Effector memory CD4-positive, alpha-beta T cell (primary cell): ENCODE data around the gene CREB5.

ENCODE experiments used
- DNase-seq, 3 donors: peaks; one replicate each; pipeline ENCODE4 v3.0.0-alpha.2; 2020
- H3K27ac ChIP-seq: 2 replicates; pipeline ENCODE4 v1.7.0; 2013; ENCODE audit warnings: mild to moderate bottlenecking, low read length, moderate library complexity; ENCODE audit not compliant: insufficient read depth, poor library complexity, severe bottlenecking
- H3K27me3 ChIP-seq: replicated peaks from 2 replicates; pipeline ENCODE4 v1.7.0; 2013; ENCODE audit warnings: mild to moderate bottlenecking, low read length; ENCODE audit not compliant: insufficient read depth, control insufficient read depth, poor library complexity, severe bottlenecking
- H3K36me3 ChIP-seq: 2 replicates; pipeline ENCODE4 v1.7.0; 2013; ENCODE audit warnings: mild to moderate bottlenecking, low read length, moderate library complexity; ENCODE audit not compliant: control insufficient read depth, insufficient read depth
- H3K4me1 ChIP-seq: 2 replicates; pipeline ENCODE4 v1.7.0; 2013; ENCODE audit warnings: low read length, mild to moderate bottlenecking; ENCODE audit not compliant: control insufficient read depth, insufficient read depth, poor library complexity, severe bottlenecking
- H3K4me3 ChIP-seq: 2 replicates; pipeline ENCODE4 v1.7.0; 2013; ENCODE audit warnings: low read length, low read depth, mild to moderate bottlenecking; ENCODE audit not compliant: insufficient read depth, poor library complexity, severe bottlenecking
- H3K9me3 ChIP-seq: 2 replicates; pipeline ENCODE4 v1.7.0; 2013; ENCODE audit warnings: mild to moderate bottlenecking, low read length, moderate library complexity; ENCODE audit not compliant: control insufficient read depth

Gene CREB5

DNA sequence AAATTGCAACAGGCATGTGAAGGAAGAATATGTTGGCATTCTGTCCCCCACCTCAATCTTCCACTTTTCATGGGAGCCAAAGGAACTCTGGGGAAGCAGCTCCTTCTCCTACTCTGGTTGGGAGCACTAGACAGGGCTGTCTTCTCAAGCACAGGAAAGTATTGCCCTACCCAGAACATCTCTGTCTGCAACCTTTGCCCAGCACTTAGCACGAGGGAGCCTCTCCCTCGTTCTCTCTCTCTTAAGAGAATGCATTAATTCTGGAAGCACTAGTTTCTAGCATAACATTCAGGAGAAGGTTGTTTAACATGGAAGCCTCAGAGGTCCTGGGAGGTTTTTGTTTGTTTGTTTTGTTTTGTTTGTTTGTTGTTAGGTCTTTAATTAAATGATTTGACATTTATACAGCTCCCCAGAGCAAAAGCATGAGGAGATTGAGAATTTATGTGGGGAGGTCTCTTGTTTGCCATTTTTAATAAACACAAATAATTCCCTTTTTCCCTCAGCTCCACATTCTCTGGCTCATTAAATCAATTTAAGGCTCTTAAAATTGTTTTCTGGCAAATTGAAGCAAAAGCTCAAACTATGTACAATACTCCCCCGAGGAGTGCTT is 305.2 kb downstream of the CREB5 start:
- DNase-seq = no peak
- no peaks in the 10 kb centered on the region for H3K9me3 ChIP-seq
- no peaks in the 10 kb centered on the region for H3K4me1 ChIP-seq

GRCh38 chr7:28718055-28718481 is 305.8 kb downstream of the CREB5 start:
- Histone ChIP-seq H3K27ac (no peak overlapping the region), H3K4me3 (no peak overlapping the region), H3K36me3 (no peaks in the 10 kb centered on the region), H3K9me3 (no peaks in the 10 kb centered on the region), H3K4me1 (no peaks in the 10 kb centered on the region), H3K27me3 (no peaks in the 10 kb centered on the region)
- DNase-seq = no peak

More for the DNA sequence above, 305.2 kb downstream of the CREB5 start:
- no peaks in the 10 kb centered on the region for H3K27me3 ChIP-seq
- no peaks in the 10 kb centered on the region for H3K36me3 ChIP-seq
- H3K4me3 ChIP-seq = no peak overlapping the region
- no peak overlapping the region for H3K27ac ChIP-seq

DNA sequence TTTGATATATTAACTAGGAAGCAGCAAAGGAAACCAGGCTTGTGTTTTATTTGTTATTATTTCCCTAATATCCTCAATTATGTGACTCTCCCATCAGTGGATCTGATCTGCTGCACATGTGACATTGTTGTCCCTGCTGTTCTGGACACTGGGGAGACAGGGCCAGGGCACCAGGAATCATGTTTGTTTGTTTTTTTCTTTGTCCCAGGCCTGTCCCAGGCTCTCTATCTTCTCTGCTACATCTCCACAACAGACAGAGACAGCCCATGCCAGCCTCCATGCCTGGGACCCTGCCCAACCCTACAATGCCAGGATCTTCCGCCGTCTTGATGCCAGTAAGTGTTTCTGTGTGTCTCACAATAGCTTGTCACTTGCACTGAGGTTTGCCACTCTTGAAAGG is 306.2 kb downstream of the CREB5 start:
- no peaks in the 10 kb centered on the region for H3K36me3 ChIP-seq
- no peak overlapping the region for H3K4me3 ChIP-seq
- H3K9me3 ChIP-seq = no peaks in the 10 kb centered on the region
- H3K27me3 ChIP-seq = no peaks in the 10 kb centered on the region
- H3K4me1 ChIP-seq = no peaks in the 10 kb centered on the region
- DNase-seq = no peak
- no peak overlapping the region for H3K27ac ChIP-seq

- Histone ChIP-seq H3K4me3 (no peak overlapping the region), H3K9me3 (no peaks in the 10 kb centered on the region), H3K27ac (no peak overlapping the region), H3K4me1 (no peaks in the 10 kb centered on the region), H3K36me3 (no peaks in the 10 kb centered on the region), H3K27me3 (no peaks in the 10 kb centered on the region)
- no peak for DNase-seq
These were observed 310.4 kb downstream of the CREB5 start for GRCh38 chr7:28722684-28723083.

GRCh38 chr7:28723336-28723735 is 311.0 kb downstream of the CREB5 start:
- Histone ChIP-seq H3K27me3 (no peaks in the 10 kb centered on the region), H3K4me3 (no peak overlapping the region), H3K9me3 (no peaks in the 10 kb centered on the region), H3K4me1 (no peaks in the 10 kb centered on the region), H3K36me3 (no peaks in the 10 kb centered on the region), H3K27ac (no peak overlapping the region)
- no peak for DNase-seq

- Histone ChIP-seq H3K27me3 (no peaks in the 10 kb centered on the region), H3K36me3 (no peaks in the 10 kb centered on the region)
- no peak for DNase-seq
These were observed 312.2 kb downstream of the CREB5 start for GRCh38 chr7:28724563-28724962.

DNA sequence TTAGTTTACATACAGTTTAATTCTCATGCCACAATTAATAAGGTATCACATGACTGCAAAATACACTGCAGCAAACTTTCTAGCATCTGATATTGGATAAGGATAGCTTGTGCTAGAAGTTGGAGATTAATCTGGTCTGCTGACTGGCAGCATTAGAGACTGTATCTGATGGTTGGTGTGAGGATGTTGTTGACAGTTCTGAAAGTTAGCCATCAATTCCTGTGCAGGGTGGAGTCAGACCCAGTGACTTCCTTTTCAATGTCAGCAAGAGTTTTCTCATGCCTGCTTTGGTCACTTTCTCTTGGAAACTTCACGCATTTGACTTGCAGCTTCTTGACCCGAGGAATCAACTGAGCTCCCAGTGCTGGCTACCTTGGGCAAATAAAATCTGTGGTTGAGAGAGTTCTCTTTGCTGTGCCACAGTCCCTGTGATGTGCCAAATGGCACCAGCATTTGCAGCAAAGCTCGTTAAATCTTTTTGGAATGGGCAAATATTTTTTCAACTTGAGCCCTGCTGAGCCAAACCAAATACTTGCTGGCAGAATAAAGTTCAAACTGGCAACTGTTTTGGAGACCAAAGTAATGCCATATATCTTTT is 312.8 kb downstream of the CREB5 start:
- H3K36me3 ChIP-seq = no peaks in the 10 kb centered on the region
- no peaks in the 10 kb centered on the region for H3K9me3 ChIP-seq
- no peak for DNase-seq
- H3K27me3 ChIP-seq = no peaks in the 10 kb centered on the region
- H3K27ac ChIP-seq = no peak overlapping the region
- no peaks in the 10 kb centered on the region for H3K4me1 ChIP-seq
- H3K4me3 ChIP-seq = no peak overlapping the region

More at GRCh38 chr7:28724563-28724962, 312.2 kb downstream of the CREB5 start:
- Histone ChIP-seq H3K4me1 (no peaks in the 10 kb centered on the region), H3K27ac (no peak overlapping the region), H3K9me3 (no peaks in the 10 kb centered on the region), H3K4me3 (no peak overlapping the region)

GRCh38 chr7:28725911-28726310 is 313.6 kb downstream of the CREB5 start:
- Histone ChIP-seq H3K4me1 (no peaks in the 10 kb centered on the region), H3K36me3 (no peaks in the 10 kb centered on the region), H3K9me3 (no peaks in the 10 kb centered on the region), H3K4me3 (no peak overlapping the region), H3K27ac (no peak overlapping the region), H3K27me3 (no peaks in the 10 kb centered on the region)
- DNase-seq = no peak

- Histone ChIP-seq H3K4me1 (no peaks in the 10 kb centered on the region), H3K27ac (no peak overlapping the region), H3K36me3 (no peaks in the 10 kb centered on the region), H3K27me3 (no peaks in the 10 kb centered on the region), H3K4me3 (no peak overlapping the region), H3K9me3 (no peaks in the 10 kb centered on the region)
- no peak for DNase-seq
These were observed 314.2 kb downstream of the CREB5 start for GRCh38 chr7:28726555-28726954.

DNA sequence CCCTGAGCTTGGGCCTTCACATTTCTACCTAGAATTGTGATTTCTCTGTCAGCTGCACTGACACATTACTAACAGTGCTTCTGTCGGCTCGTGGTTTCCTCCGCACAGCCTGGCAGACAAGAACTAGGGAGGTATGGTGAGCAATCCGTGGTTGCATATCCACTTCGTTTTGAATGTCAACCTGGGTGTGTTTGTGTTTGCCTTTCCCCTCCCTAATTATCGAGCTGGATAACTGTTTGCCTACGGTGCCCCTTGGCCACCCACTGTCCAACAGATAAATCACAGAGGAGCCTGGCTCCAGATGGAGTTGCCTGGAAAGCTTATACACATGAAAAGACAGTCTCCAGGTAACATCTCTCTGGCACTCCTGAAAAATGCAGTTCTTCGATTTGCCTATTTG is 317.0 kb downstream of the CREB5 start:
- Histone ChIP-seq H3K4me1 (no peaks in the 10 kb centered on the region), H3K9me3 (no peaks in the 10 kb centered on the region), H3K27me3 (no peaks in the 10 kb centered on the region), H3K4me3 (no peak overlapping the region), H3K36me3 (no peaks in the 10 kb centered on the region), H3K27ac (no peak overlapping the region)
- DNase-seq = no peak
